OCI-LY7 (cell line): ENCODE data around the gene KPNA3. TPM values are rescaled to one million over a fixed set of nuclear protein-coding genes. Genes with fewer than 3 reads are reported as not detected.
A peak's percentile ranks its signal among the peaks of the same experiment; 100 is the strongest.

ENCODE experiments used
- BruUV-seq: library from RNA; stranded (reverse); fragments of 400-500 nt; replicated peaks from 2 replicates; lab custom pipeline; 2021; lab: Mats Ljungman, UMichigan
- CTCF ChIA-PET: fragments of 300-600 bp; sonication (Branson Sonifier 250); formaldehyde crosslinking; loops from one replicate; lab custom pipeline; 2022; ENCODE audit warnings: antibody characterized with exemption; ENCODE audit not compliant: unreplicated experiment; lab: Charles Lee
- POLR2A ChIA-PET: fragments of 300-600 bp; sonication (Branson Sonifier 250); formaldehyde crosslinking; loops from one replicate; lab custom pipeline; 2022; ENCODE audit warnings: antibody characterized with exemption; lab: Charles Lee
- DNase-seq: peaks from one replicate; pipeline ENCODE4 v3.0.0-alpha.2; 2015; ENCODE audit warnings: low spot score
- H2AFZ ChIP-seq: fragments of 200-600 bp; sonication (generic), shearing (Covaris generic); 2 replicates; pipeline ENCODE4 v1.6.1; 2014; ENCODE audit warnings: mild to moderate bottlenecking, antibody characterized with exemption, low read length, moderate library complexity
- H3K27ac ChIP-seq: fragments of 200-600 bp; sonication (generic); 2 replicates; pipeline ENCODE4 v1.5.1; 2014; ENCODE audit warnings: mixed run types, low read depth, mild to moderate bottlenecking, moderate library complexity, low read length, inconsistent platforms; ENCODE audit not compliant: poor library complexity, severe bottlenecking
- H3K36me3 ChIP-seq: fragments of 200-600 bp; sonication (generic); 2 replicates; pipeline ENCODE4 v1.6.1; 2014; ENCODE audit warnings: mild to moderate bottlenecking, antibody characterized with exemption, low read length, moderate library complexity, mixed read lengths; ENCODE audit not compliant: insufficient read depth
- H3K4me1 ChIP-seq: fragments of 200-600 bp; sonication (generic); 2 replicates; pipeline ENCODE4 v1.5.1; 2014; ENCODE audit warnings: mild to moderate bottlenecking, low read length; ENCODE audit not compliant: insufficient read depth, poor library complexity, severe bottlenecking
- H3K4me2 ChIP-seq: fragments of 200-600 bp; sonication (generic); 2 replicates; pipeline ENCODE4 v1.6.1; 2014; ENCODE audit warnings: mild to moderate bottlenecking, low read length
- H3K4me3 ChIP-seq: fragments of 200-600 bp; sonication (generic); 2 replicates; pipeline ENCODE4 v1.5.1; 2014; ENCODE audit warnings: mild to moderate bottlenecking, low read depth, low read length; ENCODE audit not compliant: poor library complexity, severe bottlenecking
- H3K79me2 ChIP-seq: fragments of 200-600 bp; sonication (generic); 2 replicates; pipeline ENCODE4 v1.6.1; 2016; ENCODE audit warnings: low read depth, mild to moderate bottlenecking, low read length, moderate library complexity, mixed read lengths; ENCODE audit not compliant: insufficient read depth
- H3K9me2 ChIP-seq: fragments of 200-600 bp; sonication (generic); 2 replicates; pipeline ENCODE4 v1.6.1; 2016; ENCODE audit warnings: mild to moderate bottlenecking, low read length, mixed read lengths; ENCODE audit not compliant: insufficient read depth
- H3K9me3 ChIP-seq: fragments of 200-600 bp; sonication (generic); 2 replicates; pipeline ENCODE4 v1.6.1; 2014; ENCODE audit warnings: mild to moderate bottlenecking, mixed run types, low read length, mixed read lengths
- H4K20me1 ChIP-seq: fragments of 200-600 bp; sonication (generic); 2 replicates; pipeline ENCODE4 v1.6.1; 2014; ENCODE audit warnings: mild to moderate bottlenecking, antibody characterized with exemption, low read length, moderate library complexity, mixed read lengths; ENCODE audit not compliant: insufficient read depth
- EZH2phosphoT487 ChIP-seq: fragments of 200-600 bp; sonication (generic); IDR thresholded peaks from 2 replicates; pipeline ENCODE4 v1.6.1; 2018; ENCODE audit warnings: low read depth, borderline replicate concordance, mild to moderate bottlenecking, mixed run types, antibody characterized with exemption, low read length, moderate library complexity, mixed read lengths
- intact Hi-C: fragments of 100-400 bp; cut with micrococcal nuclease; formaldehyde crosslinking; loops from one replicate; pipeline ENCODE4 v1.10.0; 2022; ENCODE audit not compliant: unreplicated experiment
- total RNA-seq, 2 experiments: library from RNA; depleted of rRNA in 1 of 2; stranded (reverse); fragments of >200 nt in 1 of 2; shearing (Covaris generic) in 1 of 2; gene quantifications; 2 replicates each; pipeline ENCODE4 v1.2.3, GENCODE V29; 2014 to 2022
- TF ChIP-seq, protein P1 (sequence below): fragments of 200-600 bp; sonication (generic); conservative IDR thresholded peaks from 2 replicates; pipeline ENCODE4 v1.5.1; 2014; ENCODE audit warnings: mild to moderate bottlenecking, antibody characterized with exemption, low read length, moderate library complexity, mixed read lengths

The KPNA3 gene
- total RNA-seq, 2 experiments from 2014 or later = 18.2 to 41.1 TPM

DNA sequence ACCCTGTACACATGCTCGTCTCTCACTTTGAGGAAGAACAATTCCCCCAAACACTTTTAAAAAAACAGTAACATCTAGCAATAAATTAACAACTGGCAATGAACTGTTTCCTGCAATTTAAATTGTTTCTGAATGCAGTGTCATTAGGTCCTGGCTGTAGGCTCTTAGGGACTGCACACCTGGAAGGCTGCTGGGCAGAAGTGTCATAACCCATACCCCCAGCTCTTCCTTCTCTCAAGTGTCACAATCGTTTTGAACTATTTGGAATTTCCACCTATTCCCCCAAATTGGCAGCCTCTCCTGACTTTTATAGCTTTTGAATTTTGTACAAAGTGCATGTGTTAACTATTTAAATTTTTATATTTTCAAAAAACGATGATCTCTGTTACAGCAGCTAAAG, 38.2 kb upstream of the KPNA3 start:
- POLR2A ChIA-PET = interaction anchor here (0.6 kb wide), 1 partner anchor 43 kb away, joined by 3 read pairs; no protein-coding TSS in a partner anchor
- Histone ChIP-seq H3K36me3 (no peaks in the 10 kb centered on the region), H3K4me1 (no peaks in the 10 kb centered on the region), H3K27ac (no peak overlapping the region), H3K9me3 (no peaks in the 10 kb centered on the region), H3K4me2 (no peak overlapping the region), H3K79me2 (no peaks in the 10 kb centered on the region), H3K9me2 (no peaks in the 10 kb centered on the region), H3K4me3 (no peak overlapping the region), H2AFZ (no peak overlapping the region), H4K20me1 (no peaks in the 10 kb centered on the region)
- CTCF ChIA-PET = interaction anchor here (1.4 kb wide), 1 partner anchor 20 kb away, joined by 3 read pairs; no protein-coding TSS in a partner anchor
- no TSS peak for BruUV-seq
- intact Hi-C loops = no loop called here
- TF ChIP-seq EZH2phosphoT487 = no peak
- TF ChIP-seq, protein P1, sequence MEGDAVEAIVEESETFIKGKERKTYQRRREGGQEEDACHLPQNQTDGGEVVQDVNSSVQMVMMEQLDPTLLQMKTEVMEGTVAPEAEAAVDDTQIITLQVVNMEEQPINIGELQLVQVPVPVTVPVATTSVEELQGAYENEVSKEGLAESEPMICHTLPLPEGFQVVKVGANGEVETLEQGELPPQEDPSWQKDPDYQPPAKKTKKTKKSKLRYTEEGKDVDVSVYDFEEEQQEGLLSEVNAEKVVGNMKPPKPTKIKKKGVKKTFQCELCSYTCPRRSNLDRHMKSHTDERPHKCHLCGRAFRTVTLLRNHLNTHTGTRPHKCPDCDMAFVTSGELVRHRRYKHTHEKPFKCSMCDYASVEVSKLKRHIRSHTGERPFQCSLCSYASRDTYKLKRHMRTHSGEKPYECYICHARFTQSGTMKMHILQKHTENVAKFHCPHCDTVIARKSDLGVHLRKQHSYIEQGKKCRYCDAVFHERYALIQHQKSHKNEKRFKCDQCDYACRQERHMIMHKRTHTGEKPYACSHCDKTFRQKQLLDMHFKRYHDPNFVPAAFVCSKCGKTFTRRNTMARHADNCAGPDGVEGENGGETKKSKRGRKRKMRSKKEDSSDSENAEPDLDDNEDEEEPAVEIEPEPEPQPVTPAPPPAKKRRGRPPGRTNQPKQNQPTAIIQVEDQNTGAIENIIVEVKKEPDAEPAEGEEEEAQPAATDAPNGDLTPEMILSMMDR = no peak
- no peak for DNase-seq

DNA sequence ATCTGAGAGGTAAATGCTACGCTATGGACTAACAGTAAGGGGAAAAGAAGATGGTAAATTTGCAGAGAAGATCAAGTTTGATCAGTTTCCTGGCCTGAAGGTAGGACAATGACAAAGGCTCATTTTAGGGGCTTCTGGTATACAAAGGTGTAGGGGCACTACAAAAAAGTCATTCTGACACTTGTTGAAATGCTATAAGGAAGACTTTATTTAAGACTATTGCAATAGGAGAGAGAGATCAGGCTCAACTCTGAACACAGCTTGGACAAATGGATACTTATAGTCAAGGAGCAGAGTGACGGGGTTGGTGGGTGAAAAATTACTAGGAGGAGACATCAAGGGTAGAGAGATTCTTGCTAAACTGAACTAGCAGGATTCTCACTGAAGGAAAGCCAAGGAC, 37.2 kb upstream of the KPNA3 start:
- no peaks in the 10 kb centered on the region for H3K79me2 ChIP-seq
- intact Hi-C loops = no loop called here
- no peak for DNase-seq
- H3K27ac ChIP-seq = no peak overlapping the region
- H2AFZ ChIP-seq = no peak overlapping the region
- H3K9me2 ChIP-seq = no peaks in the 10 kb centered on the region
- CTCF ChIA-PET = no interaction called here
- TF ChIP-seq, protein P1 = no peak
- no peak for TF ChIP-seq EZH2phosphoT487
- no peak overlapping the region for H3K4me3 ChIP-seq
- H3K36me3 ChIP-seq = no peaks in the 10 kb centered on the region
- H4K20me1 ChIP-seq = no peaks in the 10 kb centered on the region
- no peak overlapping the region for H3K4me2 ChIP-seq
- H3K9me3 ChIP-seq = no peaks in the 10 kb centered on the region
- POLR2A ChIA-PET = no interaction called here
- H3K4me1 ChIP-seq = no peaks in the 10 kb centered on the region
- no TSS peak for BruUV-seq

- H3K79me2 ChIP-seq = no peaks in the 10 kb centered on the region
- BruUV-seq = no TSS peak
- H3K27ac ChIP-seq = no peak overlapping the region
- H3K9me3 ChIP-seq = no peaks in the 10 kb centered on the region
- H3K9me2 ChIP-seq = no peaks in the 10 kb centered on the region
- POLR2A ChIA-PET = interaction anchor here (0.6 to 0.7 kb wide), 2 partner anchors 517 to 729 kb away, joined by 4 to 5 read pairs; no protein-coding TSS in a partner anchor
- no peaks in the 10 kb centered on the region for H3K36me3 ChIP-seq
- CTCF ChIA-PET = no interaction called here
- H3K4me1 ChIP-seq = no peaks in the 10 kb centered on the region
- intact Hi-C loops = no loop called here
- DNase-seq = peak; percentile 32
- TF ChIP-seq, protein P1 = peak; percentile 39
- no peak for TF ChIP-seq EZH2phosphoT487
- H2AFZ ChIP-seq = no peak overlapping the region
- H3K4me3 ChIP-seq = no peak overlapping the region
- no peaks in the 10 kb centered on the region for H4K20me1 ChIP-seq
- no peak overlapping the region for H3K4me2 ChIP-seq
These were observed 36.0 kb upstream of the KPNA3 start for GRCh38 chr13:49828453-49828852.
